NOMO-1 treated with DMSO at 0.1 percent for 48 hours (cell line): ENCODE results near the gene GNAQ.

Source experiments
- DNase-seq: peaks from one replicate; lab custom pipeline; 2025; ENCODE audit not compliant: unreplicated experiment; lab: John Stamatoyannopoulos, UW

GNAQ gene

GRCh38 chr9:77946969-77947620 is 84.5 kb downstream of the GNAQ start:
- DNase-seq: no peak

GRCh38 chr9:77946296-77946695 is 85.3 kb downstream of the GNAQ start:
- no peak for DNase-seq

GRCh38 chr9:77945798-77946197 is 85.8 kb downstream of the GNAQ start:
- DNase-seq: peak; percentile 4

- peak; percentile 43 for DNase-seq
These were observed 86.9 kb downstream of the GNAQ start for GRCh38 chr9:77944556-77945243.

GRCh38 chr9:77943057-77943456 is 88.6 kb downstream of the GNAQ start:
- DNase-seq: no peak

- no peak for DNase-seq
These were observed 92.4 kb downstream of the GNAQ start for GRCh38 chr9:77939149-77939668.

GRCh38 chr9:77938163-77938562 is 93.4 kb downstream of the GNAQ start:
- no peak for DNase-seq

GRCh38 chr9:77935974-77936373 is 95.6 kb downstream of the GNAQ start:
- DNase-seq: peak; percentile 78

GRCh38 chr9:77935211-77935610 is 96.4 kb downstream of the GNAQ start:
- DNase-seq: peak; percentile 35

- no peak for DNase-seq
These were observed 97.6 kb downstream of the GNAQ start for GRCh38 chr9:77933976-77934375.

GRCh38 chr9:77933019-77933418 is 98.6 kb downstream of the GNAQ start:
- peak; percentile 14 for DNase-seq

- no peak for DNase-seq
These were observed 101.7 kb downstream of the GNAQ start for GRCh38 chr9:77929942-77930341.

GRCh38 chr9:77927265-77927664 is 104.3 kb downstream of the GNAQ start:
- peak; percentile 5 for DNase-seq

- DNase-seq: no peak
These were observed 105.2 kb downstream of the GNAQ start for GRCh38 chr9:77926371-77926878.

GRCh38 chr9:77922591-77922990 is 109.0 kb downstream of the GNAQ start:
- DNase-seq: no peak

GRCh38 chr9:77917800-77918199 is 113.8 kb downstream of the GNAQ start:
- no peak for DNase-seq

- no peak for DNase-seq
These were observed 114.8 kb downstream of the GNAQ start for GRCh38 chr9:77916820-77917219.

- DNase-seq: no peak
These were observed 115.2 kb downstream of the GNAQ start for GRCh38 chr9:77916410-77916819.

- no peak for DNase-seq
These were observed 115.9 kb downstream of the GNAQ start for GRCh38 chr9:77915744-77916143.

- no peak for DNase-seq
These were observed 118.5 kb downstream of the GNAQ start for GRCh38 chr9:77912895-77913693.

- DNase-seq: no peak
These were observed 119.7 kb downstream of the GNAQ start for GRCh38 chr9:77911928-77912327.
